Measurements from ENCODE around the gene DNAJC8. TPM values are rescaled to one million over a fixed set of nuclear protein-coding genes. Genes with fewer than 3 reads are reported as not detected.

Gene DNAJC8
- polyA plus RNA-seq, 4 donors: 146 to 175 (median 157) TPM

DNA sequence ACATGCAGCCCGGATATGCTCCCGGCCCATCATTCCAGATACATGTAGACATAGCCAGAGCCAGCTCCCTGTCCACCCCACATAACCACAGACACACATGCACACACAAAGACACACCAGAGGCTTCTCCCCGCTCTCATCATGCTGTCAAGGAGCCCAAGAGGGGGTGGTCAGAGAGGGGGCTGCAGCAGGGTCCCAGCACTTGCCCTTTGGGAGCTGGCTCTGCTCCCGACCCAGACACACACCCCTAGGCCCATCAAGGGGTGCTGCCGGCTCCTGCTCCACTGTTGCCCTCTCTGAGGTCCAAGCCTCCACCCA lies 58.9 kb downstream of the DNAJC8 start:
- no peak for DNase-seq (ENCODE audit: low read depth in 4 of 4, low spot score in 2 of 4)

DNA sequence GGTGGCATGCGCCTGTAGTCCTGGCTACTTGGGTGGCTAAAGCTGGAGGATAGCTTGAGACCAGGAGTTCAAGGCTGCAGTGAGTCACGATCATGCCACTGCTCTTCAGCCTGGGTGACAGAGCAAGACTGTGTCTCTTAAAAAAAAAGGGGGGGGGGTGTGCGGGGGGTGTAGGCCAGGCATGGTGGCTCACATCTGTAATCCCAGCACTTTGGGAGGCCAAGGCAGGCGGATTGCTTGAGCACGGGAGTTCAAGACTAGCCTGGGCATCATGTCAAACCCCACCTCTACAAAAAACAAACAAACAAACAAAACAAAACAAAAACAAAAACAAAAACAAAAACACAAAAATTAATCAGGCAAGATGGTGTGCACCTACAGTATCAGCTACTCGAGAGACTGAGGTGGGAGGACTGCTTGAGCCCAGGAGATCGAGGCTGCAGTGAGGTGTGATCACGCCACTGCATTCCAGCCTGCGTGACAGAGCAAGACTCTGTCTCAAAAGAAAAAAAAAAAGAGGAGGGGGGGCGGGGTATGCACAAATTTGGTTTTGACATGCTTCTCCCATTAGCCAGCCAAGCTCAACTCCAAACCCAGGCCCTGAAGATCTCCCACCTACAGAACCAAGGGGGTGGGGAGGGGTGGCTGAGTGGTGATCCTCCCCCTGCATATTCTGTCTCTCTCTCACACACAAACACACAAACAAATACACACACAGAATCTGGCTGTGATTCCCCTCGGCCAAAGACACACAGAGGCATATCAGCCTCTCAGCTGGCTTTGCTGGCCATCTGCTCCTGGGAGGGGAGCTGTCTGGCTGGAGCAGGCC lies 59.5 kb downstream of the DNAJC8 start:
- no peak for DNase-seq (ENCODE audit: low read depth in 4 of 4, low spot score in 2 of 4)

DNA sequence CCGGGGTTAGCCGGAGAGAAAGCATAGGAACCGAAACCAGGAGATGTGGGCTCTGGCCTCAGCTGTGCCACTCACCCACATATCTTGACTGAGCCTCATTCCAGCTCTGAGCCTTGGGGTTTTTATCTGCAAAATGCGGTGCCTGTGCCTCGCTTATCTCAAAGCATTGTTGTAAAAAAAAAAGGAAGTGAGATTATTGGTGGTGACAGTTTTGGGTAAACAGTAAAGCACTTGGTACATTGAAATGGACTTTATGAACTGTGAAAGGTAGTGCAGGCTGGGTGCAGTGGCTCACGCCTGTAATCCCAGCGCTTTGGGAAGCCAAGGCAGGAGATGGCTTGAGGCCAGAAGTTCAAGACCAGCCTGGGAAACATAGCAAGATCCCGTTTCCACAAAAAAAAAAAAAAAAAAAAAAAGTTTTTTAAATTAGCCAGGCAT lies 60.1 kb downstream of the DNAJC8 start:
- DNase-seq (ENCODE audit: low read depth in 4 of 4, low spot score in 2 of 4): no peak

DNA sequence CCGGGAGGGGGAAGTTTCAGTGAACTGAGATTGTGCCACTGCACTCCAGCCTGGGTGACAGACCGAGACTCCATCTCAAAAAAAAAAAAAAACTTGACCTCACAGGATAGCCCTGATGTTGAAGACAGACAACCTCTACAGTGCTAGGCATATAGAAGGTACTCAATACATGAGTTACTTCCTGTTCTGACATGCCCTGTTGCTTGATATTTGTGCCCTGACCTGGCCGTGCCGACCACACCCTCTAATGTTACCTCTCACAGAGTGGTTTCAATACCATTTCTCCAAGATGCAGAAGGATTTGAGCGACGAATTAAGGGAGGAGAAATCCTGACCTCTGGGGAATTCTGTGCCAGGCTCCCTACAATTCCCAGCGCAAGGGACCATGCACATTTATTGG lies 61.6 kb downstream of the DNAJC8 start:
- DNase-seq (ENCODE audit: low read depth in 4 of 4, low spot score in 2 of 4): no peak

DNA sequence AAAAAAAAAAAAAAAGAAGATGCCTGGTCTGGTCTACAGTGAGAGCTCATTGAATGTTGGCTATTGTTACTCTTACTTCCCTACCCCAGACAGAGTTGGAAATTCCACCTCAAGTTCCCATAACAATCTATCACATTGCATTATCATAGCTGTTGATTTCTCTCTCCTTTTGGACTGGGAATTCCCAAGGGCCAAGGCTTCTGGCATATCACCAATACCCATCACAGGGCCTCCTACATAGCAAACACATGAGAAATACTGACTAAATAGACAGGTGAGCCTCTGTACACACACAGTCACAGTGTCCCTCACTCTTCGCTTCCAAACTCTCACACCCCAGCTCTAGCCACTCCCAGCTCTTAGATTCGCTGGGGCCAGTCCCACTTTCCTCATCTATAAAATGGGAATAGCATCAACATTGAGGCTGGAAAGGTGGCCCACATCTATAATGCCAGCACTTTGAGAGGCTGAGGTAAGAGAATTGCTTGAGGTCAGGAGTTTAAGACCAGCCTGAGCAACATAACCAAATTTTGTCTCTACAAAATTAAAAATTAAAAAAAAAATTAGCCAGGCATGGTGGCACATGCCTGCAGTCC lies 62.7 kb downstream of the DNAJC8 start:
- no peak for DNase-seq (ENCODE audit: low read depth in 4 of 4, low spot score in 2 of 4)

DNA sequence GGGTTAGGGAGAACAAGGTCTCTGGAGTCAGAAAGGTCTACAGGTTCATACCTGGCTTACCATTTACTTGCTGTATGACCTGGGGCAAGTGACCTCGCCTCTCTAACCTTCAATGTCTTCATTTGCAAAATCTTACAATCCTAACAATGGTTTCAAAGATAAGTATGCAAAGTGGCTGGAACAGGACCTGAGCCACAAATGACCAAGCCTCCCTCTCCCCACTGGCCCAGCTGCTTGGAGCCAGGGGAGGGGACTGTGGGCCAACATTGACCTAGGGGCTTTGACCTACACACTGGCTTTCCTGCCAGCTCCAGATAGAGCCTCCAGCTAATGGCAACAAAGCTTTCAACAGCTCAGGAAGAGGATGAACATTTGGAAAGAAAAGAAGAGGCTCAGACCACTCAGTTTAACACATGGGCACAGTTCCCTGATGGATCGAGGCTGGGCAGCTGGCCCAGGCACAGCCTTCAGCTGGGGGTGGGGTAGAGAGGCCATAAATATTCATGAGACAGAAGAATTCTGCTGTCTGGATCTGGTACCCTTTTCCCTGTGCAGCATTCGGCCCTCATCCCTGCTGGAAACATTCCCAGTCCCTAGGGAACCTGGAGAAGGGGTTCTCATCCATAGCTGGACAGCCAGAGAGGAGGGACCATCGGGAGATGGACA lies 69.2 kb downstream of the DNAJC8 start:
- no peak for DNase-seq (ENCODE audit: low read depth in 4 of 4, low spot score in 2 of 4)

DNA sequence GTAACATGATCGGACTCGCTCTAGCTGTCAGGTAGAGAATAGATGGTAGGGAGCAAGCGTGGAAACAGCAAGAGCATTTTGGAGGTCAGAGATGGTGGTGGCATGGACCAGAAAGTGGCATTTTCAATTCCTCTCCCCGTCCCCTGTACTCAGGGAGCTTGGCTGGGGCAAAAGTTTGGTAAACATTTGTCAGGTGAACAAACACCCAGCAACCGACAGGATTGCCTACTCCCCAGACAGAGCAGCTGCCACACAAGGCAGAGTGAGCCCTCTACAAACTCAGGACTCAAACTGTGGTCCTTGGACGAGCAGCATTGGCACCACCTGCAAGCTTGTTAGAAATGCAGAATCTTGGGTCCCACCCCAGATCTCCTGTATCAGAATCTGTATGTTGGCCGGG lies 70.7 kb downstream of the DNAJC8 start:
- DNase-seq (ENCODE audit: low read depth in 4 of 4, low spot score in 2 of 4): no peak

DNA sequence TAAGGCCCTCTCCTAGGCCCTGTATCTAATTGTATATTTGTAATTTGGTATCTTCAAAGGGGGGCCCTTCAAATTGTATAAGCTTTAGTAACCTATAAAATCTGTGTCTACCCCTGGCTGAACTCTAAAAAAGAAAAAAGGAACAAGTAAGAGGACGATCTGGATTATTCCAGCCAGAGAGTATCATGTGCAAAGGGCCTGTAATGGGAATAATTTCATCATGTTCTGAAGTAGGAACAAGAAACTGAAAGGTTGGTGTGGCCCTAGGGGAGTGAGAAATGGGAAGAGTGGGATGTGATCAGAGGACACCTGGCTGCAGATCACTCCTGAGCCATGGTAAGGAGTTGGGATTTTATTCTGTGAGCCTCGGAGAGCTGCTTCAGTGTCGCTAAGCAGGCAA lies 71.1 kb downstream of the DNAJC8 start:
- no peak for DNase-seq (ENCODE audit: low read depth in 4 of 4, low spot score in 2 of 4)

DNA sequence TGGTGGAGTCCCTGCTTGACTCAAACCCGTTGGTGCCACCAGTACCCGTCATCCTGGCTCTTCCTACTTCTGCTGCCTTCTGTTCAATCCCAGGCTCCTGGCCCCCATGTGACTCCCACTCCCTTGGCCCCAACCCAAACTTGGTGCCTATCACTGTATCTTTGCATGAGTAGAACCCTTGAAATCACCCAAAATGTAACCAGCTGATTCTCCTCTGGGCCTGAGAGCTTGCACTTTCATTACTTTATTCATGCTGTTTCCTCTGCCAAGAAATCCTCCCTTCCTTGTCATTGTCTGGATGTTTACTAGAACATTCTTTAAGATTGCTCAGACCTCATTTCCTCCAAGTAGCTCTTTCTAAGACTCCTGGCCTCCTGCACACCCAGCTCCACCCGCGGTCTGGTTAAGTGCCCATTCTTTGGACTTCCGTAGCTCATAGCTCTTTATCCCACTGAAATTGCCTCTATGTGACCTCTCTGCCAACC lies 72.0 kb downstream of the DNAJC8 start:
- no peak for DNase-seq (ENCODE audit: low read depth in 4 of 4, low spot score in 2 of 4)

DNA sequence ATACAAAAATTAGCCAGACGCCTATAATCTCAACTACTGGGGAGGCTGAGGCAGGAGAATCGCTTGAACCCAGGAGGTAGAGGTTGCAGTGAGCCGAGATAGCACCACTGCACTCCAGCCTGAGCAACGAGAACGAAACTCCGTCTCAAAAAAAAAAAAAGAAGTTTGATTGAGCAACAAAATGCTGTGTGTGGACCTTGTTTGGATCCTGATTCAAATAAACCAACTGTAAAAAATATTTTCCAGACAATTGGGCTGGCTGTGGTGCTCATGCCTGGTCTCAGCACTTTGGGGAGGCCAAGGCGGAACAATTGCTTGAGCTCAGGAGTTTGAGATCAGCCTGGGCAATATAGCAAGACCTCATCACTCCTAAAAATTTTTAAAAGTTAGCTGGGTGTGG lies 73.1 kb downstream of the DNAJC8 start:
- DNase-seq (ENCODE audit: low read depth in 4 of 4, low spot score in 2 of 4): no peak

DNA sequence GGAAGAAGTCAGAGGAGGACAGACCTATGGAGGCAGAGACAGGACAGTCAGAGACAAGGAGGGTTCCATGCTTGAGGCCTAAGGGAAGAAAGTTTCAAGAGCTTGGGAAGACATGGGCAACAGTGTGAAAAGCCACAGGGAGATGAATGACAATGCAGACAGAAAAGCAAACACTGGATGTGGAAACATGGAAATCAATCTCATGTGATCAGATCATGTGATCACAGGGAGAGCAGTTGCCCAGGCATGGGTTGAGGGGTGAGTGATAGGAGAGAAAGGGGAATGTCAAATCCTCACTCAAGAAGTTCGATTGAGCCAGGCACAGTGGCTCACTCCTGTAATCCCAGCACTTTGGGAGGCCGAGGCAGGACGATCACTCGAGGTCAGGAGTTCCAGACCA lies 73.6 kb downstream of the DNAJC8 start:
- no peak for DNase-seq (ENCODE audit: low read depth in 4 of 4, low spot score in 2 of 4)

DNA sequence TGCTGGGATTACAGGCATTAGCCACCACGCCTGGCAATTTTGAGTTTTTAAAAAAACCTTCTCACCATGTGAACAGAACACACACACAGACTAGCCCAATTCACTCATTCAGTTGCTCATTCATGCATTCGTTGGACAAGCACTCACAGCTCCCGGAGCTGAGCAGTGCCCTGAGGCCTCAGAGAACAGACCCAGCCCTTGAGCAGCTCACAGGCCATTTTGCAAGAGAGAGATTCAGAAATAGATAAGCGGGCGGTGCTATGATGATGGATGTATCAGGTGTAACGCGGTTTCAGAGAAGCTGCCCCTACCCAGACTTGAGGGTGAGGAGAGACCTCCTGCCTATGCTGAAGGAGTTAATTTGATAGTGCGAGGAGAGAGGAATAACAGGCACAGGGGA lies 74.9 kb downstream of the DNAJC8 start:
- no peak for DNase-seq (ENCODE audit: low read depth in 4 of 4, low spot score in 2 of 4)

DNA sequence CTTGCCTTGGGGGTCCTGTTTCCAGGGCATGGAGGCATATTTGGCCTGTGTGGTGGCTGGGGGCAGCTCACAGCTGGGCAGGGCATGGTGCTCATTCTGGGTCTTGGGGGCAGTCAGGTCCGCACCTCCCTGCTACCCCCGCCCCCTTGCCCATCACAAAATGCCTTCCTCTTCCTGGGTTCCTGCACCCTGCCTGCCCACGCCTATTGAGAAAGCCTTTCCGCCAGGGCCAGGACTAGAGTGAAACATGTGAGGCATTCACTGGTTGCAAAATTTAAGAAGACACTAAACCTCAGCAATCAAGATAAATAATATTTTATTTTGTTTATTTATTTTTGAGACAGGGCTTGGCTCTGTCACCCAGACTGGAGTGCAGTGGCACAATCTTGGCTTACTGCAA lies 76.0 kb downstream of the DNAJC8 start:
- no peak for DNase-seq (ENCODE audit: low read depth in 4 of 4, low spot score in 2 of 4)

DNA sequence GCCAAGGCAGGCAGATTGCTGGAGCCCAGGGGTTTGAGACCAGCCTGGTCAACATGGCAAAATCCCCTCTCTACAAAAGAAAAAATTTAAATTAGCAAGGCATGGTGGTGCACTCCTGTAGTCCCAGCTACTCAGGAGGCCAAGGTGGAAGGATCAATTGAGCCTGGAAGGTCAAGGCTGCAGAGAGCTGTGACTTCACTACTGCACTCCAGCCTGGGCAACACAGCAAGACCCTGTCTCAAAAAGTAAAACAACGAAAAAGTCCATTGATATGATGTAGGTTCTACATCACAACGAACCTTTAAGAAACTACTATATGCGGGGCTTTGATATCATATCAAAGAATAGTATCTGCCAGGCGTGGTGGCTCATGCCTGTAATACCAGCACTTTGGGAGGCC lies 77.2 kb downstream of the DNAJC8 start:
- no peak for DNase-seq (ENCODE audit: low read depth in 4 of 4, low spot score in 2 of 4)

DNA sequence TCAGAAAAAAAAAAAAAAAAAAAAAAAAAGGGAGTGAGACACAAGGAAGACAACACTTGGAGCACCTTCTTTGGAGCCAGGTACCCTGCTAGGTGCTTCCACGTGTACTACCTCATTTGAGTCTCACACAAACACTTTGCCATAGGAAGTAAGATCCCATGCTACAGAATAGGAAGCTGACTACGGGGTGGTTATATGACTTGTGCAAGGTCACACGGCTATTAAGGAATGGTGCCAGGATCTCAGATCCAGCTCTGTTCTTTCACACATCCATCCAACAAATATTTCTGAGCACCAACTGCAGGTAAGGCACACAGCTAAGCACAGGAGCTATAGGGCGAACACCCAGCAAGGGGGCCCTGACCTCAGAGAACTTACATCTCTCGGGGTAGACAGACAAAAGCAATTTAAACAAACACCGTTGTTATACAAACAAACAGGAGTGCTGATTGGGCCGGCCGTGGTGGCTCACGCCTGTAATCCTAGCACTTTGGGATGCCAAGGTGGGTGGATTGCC lies 78.7 kb downstream of the DNAJC8 start:
- DNase-seq (ENCODE audit: low read depth in 4 of 4, low spot score in 2 of 4): no peak

Other genes starting within 250 kb of the DNAJC8 start
- gene EYA3, start 144.4 kb downstream of the DNAJC8 start, polyA plus RNA-seq (ENCODE audit: insufficient read length in 4 of 4): 10 to 100 TPM; 47.4 to 59.6 (median 55.5) TPM
- 1 to 10 TPM; 2.0 to 2.9 (median 2.4) TPM for gene PTAFR, start 56.3 kb downstream of the DNAJC8 start, polyA plus RNA-seq (ENCODE audit: insufficient read length in 4 of 4)
- gene ATP5IF1, start 3.1 kb upstream of the DNAJC8 start, polyA plus RNA-seq (ENCODE audit: insufficient read length in 4 of 4): 100 to 1,000 TPM; 289 to 338 (median 322) TPM
- 10 to 100 TPM; 17.9 to 23.6 (median 19.0) TPM for gene SESN2, start 26.5 kb upstream of the DNAJC8 start, polyA plus RNA-seq (ENCODE audit: insufficient read length in 4 of 4)
- gene MED18, start 96.0 kb upstream of the DNAJC8 start, polyA plus RNA-seq (ENCODE audit: insufficient read length in 4 of 4): 10 to 100 TPM; 19.1 to 27.2 (median 21.1) TPM
- gene PHACTR4, start 136.7 kb upstream of the DNAJC8 start, polyA plus RNA-seq (ENCODE audit: insufficient read length in 4 of 4): 10 to 100 TPM; 61.5 to 89.8 (median 85.0) TPM